HG03565 (cell line): ENCODE measurements around the gene FCHSD1.

Experiments
- ATAC-seq: cut with Tn5 transposase; IDR thresholded peaks from one replicate; pipeline ENCODE4 v1.9.1; 2021; ENCODE audit warnings: mild to moderate bottlenecking, moderate library complexity; ENCODE audit not compliant: unreplicated experiment

FCHSD1 gene

DNA sequence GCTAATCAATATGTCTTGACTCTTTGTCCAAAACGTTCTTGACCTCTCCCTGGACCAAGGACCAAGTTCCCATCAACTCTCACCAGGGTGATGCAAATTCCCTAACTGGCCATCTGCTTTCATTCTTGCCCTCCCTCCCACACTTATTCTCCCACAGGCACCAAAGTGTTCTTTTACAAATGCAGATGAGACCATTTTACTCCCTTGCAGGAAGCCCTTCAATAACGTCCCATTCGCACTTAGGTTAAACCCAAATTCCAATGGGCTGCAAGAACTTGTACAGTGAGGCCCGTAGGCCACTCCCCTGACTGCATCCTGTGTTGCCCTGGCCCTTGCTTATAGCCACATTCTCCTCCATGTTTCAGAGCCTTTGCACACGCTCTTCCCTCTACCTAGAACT is 23.5 kb upstream of the FCHSD1 start:
- no peak for ATAC-seq

DNA sequence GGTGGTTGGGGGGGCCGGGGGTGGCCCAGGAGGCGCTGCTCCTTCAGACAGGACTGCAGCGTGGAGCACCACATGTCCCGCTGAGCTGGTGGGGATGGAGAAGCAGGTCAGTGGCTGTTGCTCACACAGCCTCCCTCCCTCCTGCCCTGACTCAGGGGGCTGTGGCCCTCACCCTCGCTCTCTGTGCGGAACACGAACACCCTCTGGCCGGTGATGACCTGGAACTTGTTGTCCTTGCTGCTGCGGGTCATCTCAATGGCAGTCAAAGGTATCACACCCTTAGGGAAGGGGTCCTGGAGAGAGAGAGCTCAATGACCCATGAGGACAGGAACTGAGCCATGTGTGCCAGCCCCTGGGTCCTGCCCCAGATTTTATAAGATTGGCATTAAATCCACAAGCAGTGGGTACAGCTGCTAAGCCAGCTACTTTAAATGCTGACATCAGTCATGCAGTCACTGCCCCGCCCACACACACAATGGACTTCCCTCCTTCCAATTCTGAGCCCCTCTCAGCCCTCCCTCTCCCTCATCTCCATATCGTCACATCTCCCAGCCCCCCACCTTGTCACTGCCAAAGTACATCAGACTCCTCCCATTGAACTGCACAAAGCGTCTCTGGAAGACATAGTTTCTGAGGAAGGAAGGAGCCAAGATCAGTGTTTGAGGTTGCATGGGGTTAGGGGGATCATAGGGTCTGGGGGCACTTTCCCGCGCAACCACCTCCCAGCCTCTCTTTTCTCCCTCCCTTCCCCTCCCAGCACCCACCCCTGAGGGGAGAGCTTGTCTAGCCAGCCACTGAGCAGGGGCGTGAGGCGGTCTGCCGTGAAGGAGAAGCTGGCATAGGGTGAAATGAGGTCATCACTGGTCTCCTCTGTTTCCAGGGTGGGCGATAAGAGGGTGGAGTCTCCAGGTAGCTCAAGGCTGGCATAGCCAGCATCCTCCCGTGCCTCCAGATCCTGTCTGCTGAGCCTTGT is 21.9 kb upstream of the FCHSD1 start:
- no peak for ATAC-seq

DNA sequence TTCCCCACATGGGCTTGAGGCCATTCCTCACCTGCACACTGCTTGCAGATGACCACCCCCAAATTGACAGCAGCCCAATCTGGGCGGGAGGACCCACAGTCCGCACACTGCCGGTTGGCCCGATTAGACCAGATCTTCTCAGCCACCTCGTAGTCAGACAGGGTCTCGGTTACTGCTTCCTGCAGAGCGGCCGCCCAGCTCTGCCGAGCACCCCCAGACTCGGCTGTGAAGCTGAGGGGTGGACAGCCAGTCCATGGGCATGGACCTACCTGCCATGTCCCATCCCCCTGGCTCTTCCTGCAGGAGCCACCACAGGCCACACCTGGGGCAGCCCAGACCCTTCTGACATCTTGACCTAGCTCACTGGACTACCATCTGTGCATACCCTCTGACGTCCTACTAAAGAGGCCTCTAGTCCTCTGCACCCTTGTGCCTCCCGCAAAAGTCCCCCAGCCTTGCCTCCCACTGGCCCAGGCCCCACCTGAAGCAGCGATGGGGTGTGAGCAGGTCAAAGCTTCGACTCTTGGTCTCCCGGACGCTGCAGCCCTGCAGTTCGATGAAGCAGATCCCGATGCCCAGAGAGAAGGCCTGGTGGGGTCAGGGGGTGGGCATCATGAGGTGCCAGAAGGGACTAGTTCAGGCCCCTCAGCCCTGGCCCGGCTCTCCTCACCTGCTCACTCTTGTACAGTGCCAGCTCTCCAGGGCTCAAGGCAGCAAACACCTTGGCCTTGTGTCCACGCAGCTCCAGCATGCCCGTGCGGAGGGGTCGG is 21.0 kb upstream of the FCHSD1 start:
- no peak for ATAC-seq

DNA sequence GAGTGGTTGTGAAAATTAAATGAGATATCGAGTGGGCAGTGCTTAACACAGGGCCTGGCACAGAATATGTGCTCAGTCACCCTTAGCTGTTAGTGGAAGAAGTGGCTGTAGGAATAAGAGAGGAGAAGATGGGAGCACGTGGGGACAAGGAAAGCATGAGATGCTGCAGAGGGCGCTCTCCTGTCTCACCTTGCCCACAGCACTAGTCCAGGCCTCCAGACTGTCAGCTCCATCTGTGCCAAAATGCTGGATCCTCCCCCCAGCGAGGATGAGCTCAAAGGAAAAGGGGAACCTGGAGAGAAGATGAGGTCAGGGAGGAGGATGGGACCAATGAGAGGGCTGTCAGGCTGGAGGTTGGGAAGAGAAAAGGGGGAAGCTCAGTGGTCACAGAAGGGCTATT is 18.3 kb upstream of the FCHSD1 start:
- no peak for ATAC-seq

DNA sequence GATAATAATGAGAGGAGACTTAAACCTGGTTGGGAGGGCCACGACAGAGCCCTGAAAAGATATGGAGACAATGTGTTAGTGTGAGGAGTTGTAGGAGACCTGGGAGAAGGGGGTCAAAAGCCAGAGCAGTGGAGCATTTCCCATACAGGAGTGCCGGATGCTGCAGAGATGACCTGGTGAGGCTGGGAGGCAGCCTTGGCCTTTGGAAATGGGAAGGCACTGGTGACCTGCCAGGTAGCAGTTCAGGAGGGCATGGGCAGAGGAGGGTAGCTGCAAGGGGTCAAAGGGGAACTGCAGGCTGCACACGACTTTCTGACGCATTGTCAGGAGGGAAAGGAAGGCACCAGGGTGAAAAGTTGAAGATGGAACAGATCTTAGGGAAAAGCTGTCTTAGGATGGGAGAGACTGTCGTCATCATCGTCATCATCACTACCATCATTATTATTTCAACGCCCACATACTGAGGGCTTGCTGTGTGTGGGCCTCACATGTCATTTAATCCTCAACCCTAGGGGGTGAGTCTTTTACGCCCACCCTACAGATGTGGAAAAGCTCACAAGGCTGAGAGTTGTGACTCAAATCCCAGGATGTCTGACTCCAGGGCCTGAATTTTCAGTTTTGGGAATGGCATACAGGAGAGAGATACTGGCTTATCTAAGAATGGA is 17.5 kb upstream of the FCHSD1 start:
- ATAC-seq: no peak

DNA sequence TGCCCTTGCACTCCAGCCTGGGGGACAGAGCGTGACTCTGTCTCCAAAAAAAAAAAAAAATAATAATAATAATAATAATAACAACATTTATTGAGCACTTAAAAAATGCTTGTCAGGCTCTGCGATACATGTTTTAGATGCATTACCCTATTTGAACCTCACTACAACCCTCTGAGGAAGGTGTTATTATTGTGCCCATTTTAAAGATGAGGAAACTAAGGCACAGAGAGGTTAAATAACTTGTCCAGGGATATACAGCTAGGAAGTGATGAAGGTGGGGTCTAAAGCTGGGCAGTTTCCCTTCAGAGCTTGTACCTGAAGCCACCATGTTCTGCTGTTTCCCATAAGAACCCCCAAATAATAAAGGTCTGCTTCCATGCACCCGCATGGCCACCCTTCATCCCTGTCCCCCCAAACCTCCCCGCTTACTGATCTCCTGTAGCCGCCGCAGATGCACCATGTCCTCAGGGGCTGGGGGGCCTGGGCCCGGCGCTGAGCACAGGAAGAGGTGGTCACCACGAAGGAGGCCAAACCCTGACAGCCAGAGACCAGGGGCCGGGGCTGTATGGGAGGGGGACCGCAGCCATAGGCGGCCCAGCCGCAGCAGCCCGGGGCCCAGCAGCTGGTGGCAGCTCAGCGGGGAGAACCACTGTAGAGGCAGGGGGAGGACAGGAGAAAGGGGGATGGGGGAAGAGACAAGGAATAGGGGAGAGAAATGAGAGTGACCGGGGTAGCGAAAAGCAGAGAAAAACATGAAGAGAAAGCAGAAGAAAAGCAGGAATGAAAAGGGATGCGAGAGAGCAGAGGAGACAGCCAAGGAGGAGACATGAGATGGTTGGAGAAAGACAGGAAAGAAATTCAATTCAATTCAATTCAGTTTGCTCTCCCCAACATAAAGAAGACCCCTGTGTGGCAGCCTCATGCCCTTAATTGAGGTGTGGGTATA is 15.1 kb upstream of the FCHSD1 start:
- no peak for ATAC-seq

DNA sequence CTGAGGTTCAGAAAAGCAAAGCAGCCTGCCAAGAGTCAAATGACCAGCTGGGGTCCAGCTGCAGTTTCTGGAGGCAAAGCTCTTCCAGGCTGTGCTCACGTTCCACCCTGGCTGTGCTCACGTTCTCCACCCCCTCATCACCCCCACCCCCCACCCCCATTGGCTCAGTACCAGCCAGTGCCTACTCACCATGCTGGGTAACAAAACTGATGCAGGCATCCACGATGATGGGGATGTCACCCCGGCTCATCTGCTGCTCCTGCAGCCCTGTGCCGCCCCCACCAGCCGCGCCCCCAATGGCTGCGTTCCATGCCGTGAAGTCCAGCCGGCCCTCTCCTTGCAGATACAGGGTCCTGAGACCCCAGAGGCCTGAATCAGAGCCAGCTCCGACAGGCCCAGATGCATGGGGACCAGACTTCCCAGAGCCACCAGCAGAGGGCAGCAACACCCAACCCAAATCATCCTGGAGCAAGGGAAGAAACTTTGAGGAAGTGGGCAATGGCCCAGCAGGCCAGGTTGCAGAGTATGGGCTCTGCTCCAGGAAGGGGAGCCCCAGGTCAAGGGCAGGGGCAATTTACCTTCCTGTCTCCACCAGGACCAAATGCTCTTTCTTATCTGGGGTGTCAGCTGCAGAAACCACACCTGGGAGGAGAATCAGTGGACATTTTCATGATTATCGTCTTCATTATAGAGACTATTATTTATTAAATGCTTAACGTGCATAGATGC is 13.7 kb upstream of the FCHSD1 start:
- ATAC-seq: peak; percentile 85

DNA sequence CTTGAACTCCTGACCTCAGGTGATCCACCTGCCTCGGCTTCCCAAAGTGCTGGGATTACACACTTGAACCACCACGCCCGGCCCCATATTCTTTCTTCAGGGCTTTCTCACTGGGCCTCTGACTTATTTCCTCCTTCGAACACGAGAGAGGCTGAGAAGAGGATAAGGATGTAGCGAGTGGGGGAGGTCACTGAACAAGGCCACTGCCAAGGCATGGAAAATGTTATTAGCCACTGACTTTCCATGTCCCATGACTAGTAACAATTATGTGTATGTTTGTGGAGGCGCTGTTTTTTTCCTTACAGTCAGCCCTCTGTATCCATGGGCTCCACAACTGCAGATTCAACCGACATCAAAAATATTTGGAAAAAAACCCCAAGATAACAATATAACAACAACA is 12.3 kb upstream of the FCHSD1 start:
- no peak for ATAC-seq

DNA sequence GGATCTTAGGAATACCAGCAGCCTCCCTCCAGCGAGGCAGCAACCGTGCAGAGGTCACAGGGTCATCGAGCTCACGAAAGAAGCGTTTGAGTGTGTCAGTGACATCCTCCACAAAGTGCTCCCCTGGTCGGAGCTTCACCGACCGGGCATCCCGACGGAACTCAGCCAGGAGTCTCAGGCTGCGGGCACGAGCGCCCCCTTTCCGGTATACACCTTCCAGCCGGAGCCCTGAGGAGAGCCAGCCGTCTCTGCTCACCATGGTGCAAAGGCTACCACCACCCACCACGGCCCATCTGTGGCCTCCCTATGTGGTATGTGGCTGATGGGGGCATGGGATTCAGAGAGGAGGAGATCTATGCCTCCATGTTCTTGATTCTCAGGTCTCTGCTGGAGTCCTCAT is 10.8 kb upstream of the FCHSD1 start:
- ATAC-seq: no peak

DNA sequence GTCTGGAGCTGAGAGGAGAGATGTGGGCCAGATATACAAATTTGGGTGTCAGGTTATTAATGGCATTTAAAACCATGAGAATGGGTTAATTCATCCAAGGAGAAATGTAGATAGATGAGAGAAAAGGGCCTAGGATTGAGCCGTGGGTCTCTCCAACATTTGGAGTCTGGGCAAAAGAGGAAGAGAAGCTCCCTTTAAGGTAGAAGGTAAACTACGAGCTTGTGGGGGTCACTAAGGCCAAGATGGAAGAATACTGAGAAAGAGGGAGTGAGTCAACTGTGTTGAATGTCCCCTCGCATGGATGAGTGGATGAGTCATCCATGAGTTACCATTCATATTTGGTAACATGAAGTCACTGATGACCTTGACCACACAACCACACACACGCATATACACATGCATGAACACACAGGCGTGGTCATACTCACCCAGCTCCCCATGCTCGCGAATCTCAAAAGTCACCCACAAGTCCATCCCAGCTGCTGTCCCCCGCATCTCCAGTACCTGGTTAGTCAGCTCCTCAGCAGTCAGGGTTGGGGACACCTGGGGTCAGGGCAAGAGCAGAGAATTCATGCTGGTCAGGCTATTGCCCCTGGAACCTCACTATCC is 6.8 kb upstream of the FCHSD1 start:
- ATAC-seq: peak; percentile 78

DNA sequence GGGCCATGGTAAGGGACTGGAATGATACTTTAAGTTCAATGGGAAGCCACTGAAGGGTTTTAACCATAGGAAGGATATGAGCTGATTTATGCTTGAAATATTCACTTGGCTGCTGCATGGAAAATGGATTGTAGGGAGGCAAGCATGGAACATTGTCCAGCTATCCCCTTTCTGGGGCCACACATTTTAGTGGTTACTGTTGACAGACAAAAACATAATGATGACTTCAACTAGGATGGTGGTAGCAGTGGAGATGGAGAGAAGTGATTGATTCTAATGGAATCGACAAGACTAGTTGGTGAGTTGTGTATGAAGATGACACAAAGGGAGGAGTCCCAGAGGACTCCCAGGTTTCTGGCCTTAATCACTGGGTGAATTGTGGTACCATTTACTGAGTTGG is 6.2 kb upstream of the FCHSD1 start:
- no peak for ATAC-seq

DNA sequence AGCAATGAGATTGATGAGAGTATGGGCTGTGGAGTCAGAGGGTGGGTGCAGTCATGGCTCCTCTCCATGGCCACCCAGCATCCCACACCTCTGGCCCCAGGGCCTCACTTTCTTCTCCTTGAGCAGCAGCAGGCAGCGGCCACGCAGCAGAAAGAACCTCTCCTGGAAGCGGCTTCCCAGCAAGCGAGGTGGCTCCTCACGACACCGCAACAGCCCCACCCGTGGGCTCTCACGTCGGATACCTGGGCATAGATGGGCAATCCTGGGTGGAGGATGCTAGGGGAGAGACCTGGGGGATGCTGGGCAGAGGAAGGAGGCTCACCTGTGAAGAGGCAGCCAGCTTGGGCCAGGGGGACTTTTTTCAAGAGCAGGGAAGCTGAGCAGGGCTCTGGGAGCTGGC is 5.2 kb upstream of the FCHSD1 start:
- no peak for ATAC-seq

DNA sequence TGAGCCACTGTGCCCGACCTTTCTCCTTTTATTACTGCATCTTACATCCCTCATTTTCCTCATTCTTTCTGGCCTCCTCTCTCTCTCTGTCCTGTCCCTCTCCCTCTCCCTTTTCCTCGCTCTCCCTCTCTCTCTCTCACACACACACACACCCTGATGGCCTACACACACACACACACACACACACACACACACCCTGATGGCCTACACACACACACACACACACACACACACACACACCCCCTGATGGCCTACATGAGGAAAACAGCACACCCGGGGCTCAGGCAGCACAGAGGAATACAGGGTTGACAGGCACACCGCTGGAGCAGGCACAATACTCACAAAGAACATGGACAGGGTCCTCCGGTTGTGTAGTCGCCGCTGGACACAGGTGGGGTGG is 3.8 kb upstream of the FCHSD1 start:
- no peak for ATAC-seq

DNA sequence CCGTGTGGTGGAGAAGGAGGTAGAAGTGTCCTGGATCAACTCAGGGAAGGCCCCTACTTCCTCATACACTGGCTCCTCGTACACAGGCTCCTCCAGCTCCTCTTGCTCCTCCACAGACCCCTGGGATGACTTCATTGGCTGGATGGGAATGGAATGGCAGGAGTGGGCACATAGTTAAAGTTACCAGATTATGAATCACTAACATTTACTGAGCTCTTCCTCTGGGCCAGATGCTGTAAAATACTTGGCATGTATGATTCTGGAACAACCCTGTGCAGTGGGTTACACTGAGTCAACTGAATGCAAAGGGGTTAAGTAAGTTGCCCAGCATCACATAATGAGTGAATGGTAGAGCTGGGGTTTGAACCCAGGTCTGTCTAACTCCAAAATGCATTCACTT is 3.1 kb upstream of the FCHSD1 start:
- no peak for ATAC-seq

DNA sequence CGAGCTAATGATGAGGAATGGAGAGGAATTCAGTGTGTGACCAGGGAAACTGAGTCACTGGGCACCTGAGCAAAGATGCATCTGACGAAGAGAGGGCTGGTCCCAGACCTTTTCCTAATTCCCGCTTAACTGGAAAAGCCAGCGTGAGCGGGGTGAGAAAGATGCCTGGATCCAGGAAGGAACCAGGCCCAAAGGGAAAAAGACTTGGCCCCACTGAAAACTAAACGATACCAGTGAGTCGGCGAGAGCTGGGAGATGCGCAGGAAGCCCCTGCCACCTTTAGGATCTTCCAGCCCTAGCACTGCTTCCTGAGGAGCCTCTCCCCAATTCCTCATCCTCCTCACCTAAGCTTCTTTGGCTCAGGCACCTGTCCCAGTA is 499 bp upstream of the FCHSD1 start:
- ATAC-seq: no peak

DNA sequence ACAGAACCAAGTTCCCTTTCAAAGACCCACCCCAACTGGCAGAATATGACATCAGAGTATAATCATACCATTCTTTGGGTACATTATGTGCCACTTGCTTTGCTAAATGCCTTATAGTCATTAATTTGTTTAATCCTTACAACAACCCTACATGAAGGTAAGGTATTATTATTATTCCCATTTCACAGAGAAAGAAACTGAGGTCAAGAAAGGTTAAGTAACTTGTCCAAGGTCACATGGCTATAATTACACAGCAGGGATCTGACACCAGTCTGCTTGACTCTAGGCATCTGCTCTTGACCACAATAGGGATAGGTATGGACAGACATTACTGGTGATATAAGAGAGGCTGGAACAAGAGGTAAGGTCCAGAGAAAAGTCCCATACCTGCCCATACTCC is 1.2 kb downstream of the FCHSD1 start:
- no peak for ATAC-seq

DNA sequence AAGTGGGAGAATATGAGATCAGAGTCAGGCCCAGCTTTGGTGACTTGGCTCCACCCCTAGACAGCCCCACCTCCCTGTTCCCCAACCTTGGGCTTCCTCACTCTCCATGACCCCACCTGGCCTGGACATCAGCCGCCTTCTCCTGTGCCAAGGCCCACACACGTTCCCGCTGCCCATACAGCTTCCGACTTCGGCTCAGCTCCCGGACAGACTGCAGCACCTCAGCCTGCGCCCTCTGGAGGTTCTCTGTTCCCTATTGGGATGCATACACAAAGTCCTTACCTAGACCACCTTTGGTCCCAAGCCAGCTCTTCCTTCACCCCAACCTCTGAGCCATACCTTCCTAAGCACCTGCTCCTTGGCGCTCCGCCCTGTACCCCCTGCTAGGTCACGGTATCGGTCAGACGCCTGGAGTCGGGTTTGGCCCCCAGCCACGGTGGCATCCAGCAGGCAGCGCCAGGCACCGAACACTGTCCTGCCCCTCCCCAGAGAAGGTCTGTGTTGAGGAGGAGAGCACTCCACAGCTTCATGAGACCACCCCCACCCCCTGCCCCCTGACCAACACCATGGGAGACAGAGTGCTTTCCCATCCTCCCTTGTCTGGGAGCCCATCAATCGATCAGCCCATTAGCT is 2.0 kb downstream of the FCHSD1 start:
- ATAC-seq: no peak

DNA sequence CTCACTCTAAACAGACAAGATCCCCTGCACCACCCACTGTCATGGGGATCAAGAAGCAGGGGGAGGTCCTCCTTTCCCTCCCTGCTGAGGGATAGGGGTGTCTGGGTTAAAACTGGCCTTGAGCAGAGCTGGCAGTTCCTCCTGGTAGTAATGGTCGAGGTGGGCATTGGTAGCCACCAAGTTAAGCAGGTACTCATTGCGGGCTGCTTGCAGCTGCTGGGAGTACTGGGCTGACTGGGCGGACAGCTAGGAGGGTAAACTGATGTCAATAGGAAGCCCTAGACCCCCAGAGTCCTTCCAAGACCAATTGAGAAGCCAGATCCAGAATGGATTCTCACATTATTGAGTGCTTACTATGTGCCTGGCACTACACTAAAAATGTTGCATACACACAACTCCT is 3.4 kb downstream of the FCHSD1 start:
- ATAC-seq: no peak

DNA sequence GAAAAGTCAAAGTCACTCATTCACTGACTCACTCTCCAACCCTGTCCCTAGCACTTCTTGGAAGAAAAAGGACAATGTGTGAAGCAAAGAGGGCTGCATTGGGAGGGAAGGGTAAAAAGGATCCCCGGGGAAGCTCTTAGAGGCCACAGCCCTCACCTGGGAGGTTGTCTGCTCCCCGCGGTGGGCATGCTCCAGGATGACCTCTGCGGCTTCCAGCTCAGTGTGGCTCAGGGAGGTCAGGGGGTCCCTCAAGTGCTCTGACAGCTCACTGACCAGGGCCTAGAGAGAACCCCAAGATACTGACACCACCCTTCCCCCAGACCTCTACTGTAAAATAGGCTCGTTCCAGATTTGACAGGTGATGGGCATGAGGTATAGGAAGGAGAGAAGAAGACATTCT is 4.0 kb downstream of the FCHSD1 start:
- ATAC-seq: no peak
